Activated CD8-positive, alpha-beta memory T cell treated with anti-CD3 and anti-CD28 coated beads for 36 hours (primary cell): ENCODE measurements around the gene FGF19. TPM values are rescaled to one million over a fixed set of nuclear protein-coding genes. Genes with fewer than 3 reads are reported as not detected.

Source experiments
- CTCF ChIA-PET: fragments of 350-600 bp; sonication (Branson Sonifier 250); formaldehyde crosslinking; loops from one replicate; lab custom pipeline; 2021; ENCODE audit warnings: antibody characterized with exemption; lab: Charles Lee
- POLR2A ChIA-PET: fragments of 350-600 bp; sonication (Branson Sonifier 250); formaldehyde crosslinking; loops from one replicate; lab custom pipeline; 2021; ENCODE audit warnings: antibody characterized with exemption; lab: Charles Lee
- total RNA-seq, 2 experiments: library from RNA; stranded (reverse); gene quantifications; one replicate each; pipeline ENCODE4 v1.2.3, GENCODE V29; 2021

Gene FGF19
- not detected for total RNA-seq

GRCh38 chr11:69703768-69704507 lies at the start of gene FGF19:
Gene FGF19, minus strand, starts transcription at chr11:69704022. Its CDS starts 146 bp downstream, at chr11:69703876.
- POLR2A ChIA-PET, result no interaction called here
- CTCF ChIA-PET, result interaction anchor here (0.6 kb wide), 1 partner anchor 1952 kb away, joined by 4 read pairs; no protein-coding TSS in a partner anchor

- CTCF ChIA-PET, result no interaction called here
These were observed 49.1 kb upstream of the FGF19 start for GRCh38 chr11:69752890-69753289.

GRCh38 chr11:69750875-69751597 lies 47.2 kb upstream of the FGF19 start:
- CTCF ChIA-PET, result no interaction called here

More at GRCh38 chr11:69752890-69753289, 49.1 kb upstream of the FGF19 start:
- POLR2A ChIA-PET, result no interaction called here

GRCh38 chr11:69750108-69750850 lies 46.5 kb upstream of the FGF19 start:
- POLR2A ChIA-PET, result no interaction called here
- CTCF ChIA-PET, result interaction anchor here (0.5 kb wide), 1 partner anchor 1272 kb away, joined by 3 read pairs; no protein-coding TSS in a partner anchor

More at GRCh38 chr11:69750875-69751597, 47.2 kb upstream of the FGF19 start:
- POLR2A ChIA-PET, result no interaction called here

- CTCF ChIA-PET, result no interaction called here
These were observed 44.8 kb upstream of the FGF19 start for GRCh38 chr11:69748637-69749036.

GRCh38 chr11:69746752-69747742 lies 43.2 kb upstream of the FGF19 start:
- ChIA-PET CTCF (interaction anchor here (0.9 kb wide), 1 partner anchor 77 kb away, joined by 4 read pairs; no protein-coding TSS in a partner anchor), POLR2A (no interaction called here)

More at GRCh38 chr11:69748637-69749036, 44.8 kb upstream of the FGF19 start:
- POLR2A ChIA-PET, result no interaction called here

- ChIA-PET POLR2A (no interaction called here), CTCF (no interaction called here)
These were observed 42.3 kb upstream of the FGF19 start for GRCh38 chr11:69746140-69746539.

GRCh38 chr11:69745201-69745600 lies 41.4 kb upstream of the FGF19 start:
- CTCF ChIA-PET, result no interaction called here
- POLR2A ChIA-PET, result no interaction called here

- ChIA-PET POLR2A (no interaction called here), CTCF (interaction anchor here (0.6 kb wide), 1 partner anchor 208 kb away, joined by 3 read pairs; no protein-coding TSS in a partner anchor)
These were observed 40.6 kb upstream of the FGF19 start for GRCh38 chr11:69744435-69744834.

- CTCF ChIA-PET, result interaction anchor here (0.6 kb wide), 1 partner anchor 190 kb away, joined by 3 read pairs; no protein-coding TSS in a partner anchor
- POLR2A ChIA-PET, result no interaction called here
These were observed 31.0 kb upstream of the FGF19 start for GRCh38 chr11:69734841-69735240.

GRCh38 chr11:69734367-69734766 lies 30.5 kb upstream of the FGF19 start:
- POLR2A ChIA-PET, result no interaction called here
- CTCF ChIA-PET, result no interaction called here

GRCh38 chr11:69732910-69733309 lies 29.1 kb upstream of the FGF19 start:
- POLR2A ChIA-PET, result no interaction called here
- CTCF ChIA-PET, result no interaction called here

GRCh38 chr11:69731110-69731509 lies 27.3 kb upstream of the FGF19 start:
- POLR2A ChIA-PET, result no interaction called here
- CTCF ChIA-PET, result no interaction called here

- CTCF ChIA-PET, result no interaction called here
These were observed 26.7 kb upstream of the FGF19 start for GRCh38 chr11:69730500-69730899.

GRCh38 chr11:69729252-69729651 lies 25.4 kb upstream of the FGF19 start:
- ChIA-PET CTCF (no interaction called here), POLR2A (no interaction called here)

More at GRCh38 chr11:69730500-69730899, 26.7 kb upstream of the FGF19 start:
- POLR2A ChIA-PET, result no interaction called here

- CTCF ChIA-PET, result no interaction called here
- POLR2A ChIA-PET, result no interaction called here
These were observed 23.4 kb upstream of the FGF19 start for GRCh38 chr11:69727266-69727665.

- CTCF ChIA-PET, result no interaction called here
- POLR2A ChIA-PET, result no interaction called here
These were observed 22.7 kb upstream of the FGF19 start for GRCh38 chr11:69726481-69726880.

GRCh38 chr11:69726019-69726418 lies 22.2 kb upstream of the FGF19 start:
- POLR2A ChIA-PET, result no interaction called here
- CTCF ChIA-PET, result no interaction called here

GRCh38 chr11:69721745-69722144 lies 17.9 kb upstream of the FGF19 start:
- CTCF ChIA-PET, result no interaction called here

More at GRCh38 chr11:69721745-69722144, 17.9 kb upstream of the FGF19 start:
- POLR2A ChIA-PET, result no interaction called here
